Measurements from ENCODE around the gene C1D. TPM values are rescaled to one million over a fixed set of nuclear protein-coding genes. Genes with fewer than 3 reads are reported as not detected.

The C1D gene
- polyA plus RNA-seq, 1 donor from 2014 or later, result 53.0 TPM

DNA sequence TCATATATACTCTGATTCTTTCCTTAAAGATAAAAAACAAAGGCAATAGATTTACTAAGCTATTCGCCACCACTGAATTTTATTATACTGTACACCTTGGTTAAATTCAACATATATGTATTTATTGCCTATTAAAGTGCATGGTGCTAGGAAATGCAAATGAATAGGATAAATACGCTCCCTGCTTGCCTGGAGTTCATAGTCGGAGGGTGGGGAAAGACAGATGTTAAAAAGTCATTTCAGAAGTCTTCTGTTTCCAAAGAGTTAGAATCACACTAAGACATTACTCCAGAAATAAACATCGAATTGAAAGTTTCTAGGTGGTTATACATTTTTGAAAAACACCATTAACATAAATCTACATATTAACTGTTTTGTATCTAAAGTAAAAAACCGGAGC lies 19.8 kb downstream of the C1D start:
- Histone ChIP-seq H3K36me3 (ENCODE audit: insufficient read depth, low read length) (no peaks in the 10 kb centered on the region), H3K9me2 (ENCODE audit: insufficient read depth, low read length) (no peaks in the 10 kb centered on the region), H4K20me1 (ENCODE audit: insufficient read depth) (no peaks in the 10 kb centered on the region), H3K4me2 (ENCODE audit: low read length) (no peak overlapping the region), H3K9ac (ENCODE audit: low read length) (no peak overlapping the region), H3K9me3 (ENCODE audit: low read length) (no peaks in the 10 kb centered on the region), H3K27me3 (ENCODE audit: insufficient read depth, low read depth, low read length) (no peaks in the 10 kb centered on the region), H3F3A (ENCODE audit: insufficient read depth, low read length, poor library complexity, severe bottlenecking) (no peaks in the 10 kb centered on the region), H3K27ac (ENCODE audit: low read length) (no peak overlapping the region), H3K79me2 (replicated peaks; ENCODE audit: insufficient read depth, low read length) (peaks cover 6% of the 10 kb centered on the region), H3K4me3 (ENCODE audit: low read length) (no peak overlapping the region), H2AFZ (ENCODE audit: low read depth, low read length) (no peak overlapping the region)
- no peak for TF ChIP-seq RAD21 (conservative IDR thresholded peaks at IDR 0.05)
- no peak for TF ChIP-seq EP300 (conservative IDR thresholded peaks at IDR 0.05; ENCODE audit: poor library complexity, severe bottlenecking)
- TF ChIP-seq EZH2 (IDR thresholded peaks at IDR 0.05; ENCODE audit: borderline replicate concordance, insufficient read depth, low read length, poor library complexity, severe bottlenecking), result no peak
- no peak for TF ChIP-seq SMC3 (conservative IDR thresholded peaks at IDR 0.05; ENCODE audit: poor library complexity)
- no peak for TF ChIP-seq TAF1 (IDR thresholded peaks at IDR 0.05; ENCODE audit: low read depth)
- TF ChIP-seq, protein P1, sequence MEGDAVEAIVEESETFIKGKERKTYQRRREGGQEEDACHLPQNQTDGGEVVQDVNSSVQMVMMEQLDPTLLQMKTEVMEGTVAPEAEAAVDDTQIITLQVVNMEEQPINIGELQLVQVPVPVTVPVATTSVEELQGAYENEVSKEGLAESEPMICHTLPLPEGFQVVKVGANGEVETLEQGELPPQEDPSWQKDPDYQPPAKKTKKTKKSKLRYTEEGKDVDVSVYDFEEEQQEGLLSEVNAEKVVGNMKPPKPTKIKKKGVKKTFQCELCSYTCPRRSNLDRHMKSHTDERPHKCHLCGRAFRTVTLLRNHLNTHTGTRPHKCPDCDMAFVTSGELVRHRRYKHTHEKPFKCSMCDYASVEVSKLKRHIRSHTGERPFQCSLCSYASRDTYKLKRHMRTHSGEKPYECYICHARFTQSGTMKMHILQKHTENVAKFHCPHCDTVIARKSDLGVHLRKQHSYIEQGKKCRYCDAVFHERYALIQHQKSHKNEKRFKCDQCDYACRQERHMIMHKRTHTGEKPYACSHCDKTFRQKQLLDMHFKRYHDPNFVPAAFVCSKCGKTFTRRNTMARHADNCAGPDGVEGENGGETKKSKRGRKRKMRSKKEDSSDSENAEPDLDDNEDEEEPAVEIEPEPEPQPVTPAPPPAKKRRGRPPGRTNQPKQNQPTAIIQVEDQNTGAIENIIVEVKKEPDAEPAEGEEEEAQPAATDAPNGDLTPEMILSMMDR (IDR thresholded peaks at IDR 0.05; ENCODE audit: poor library complexity, severe bottlenecking), result no peak
- TF ChIP-seq, protein P2, sequence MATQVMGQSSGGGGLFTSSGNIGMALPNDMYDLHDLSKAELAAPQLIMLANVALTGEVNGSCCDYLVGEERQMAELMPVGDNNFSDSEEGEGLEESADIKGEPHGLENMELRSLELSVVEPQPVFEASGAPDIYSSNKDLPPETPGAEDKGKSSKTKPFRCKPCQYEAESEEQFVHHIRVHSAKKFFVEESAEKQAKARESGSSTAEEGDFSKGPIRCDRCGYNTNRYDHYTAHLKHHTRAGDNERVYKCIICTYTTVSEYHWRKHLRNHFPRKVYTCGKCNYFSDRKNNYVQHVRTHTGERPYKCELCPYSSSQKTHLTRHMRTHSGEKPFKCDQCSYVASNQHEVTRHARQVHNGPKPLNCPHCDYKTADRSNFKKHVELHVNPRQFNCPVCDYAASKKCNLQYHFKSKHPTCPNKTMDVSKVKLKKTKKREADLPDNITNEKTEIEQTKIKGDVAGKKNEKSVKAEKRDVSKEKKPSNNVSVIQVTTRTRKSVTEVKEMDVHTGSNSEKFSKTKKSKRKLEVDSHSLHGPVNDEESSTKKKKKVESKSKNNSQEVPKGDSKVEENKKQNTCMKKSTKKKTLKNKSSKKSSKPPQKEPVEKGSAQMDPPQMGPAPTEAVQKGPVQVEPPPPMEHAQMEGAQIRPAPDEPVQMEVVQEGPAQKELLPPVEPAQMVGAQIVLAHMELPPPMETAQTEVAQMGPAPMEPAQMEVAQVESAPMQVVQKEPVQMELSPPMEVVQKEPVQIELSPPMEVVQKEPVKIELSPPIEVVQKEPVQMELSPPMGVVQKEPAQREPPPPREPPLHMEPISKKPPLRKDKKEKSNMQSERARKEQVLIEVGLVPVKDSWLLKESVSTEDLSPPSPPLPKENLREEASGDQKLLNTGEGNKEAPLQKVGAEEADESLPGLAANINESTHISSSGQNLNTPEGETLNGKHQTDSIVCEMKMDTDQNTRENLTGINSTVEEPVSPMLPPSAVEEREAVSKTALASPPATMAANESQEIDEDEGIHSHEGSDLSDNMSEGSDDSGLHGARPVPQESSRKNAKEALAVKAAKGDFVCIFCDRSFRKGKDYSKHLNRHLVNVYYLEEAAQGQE (IDR thresholded peaks at IDR 0.05; ENCODE audit: borderline replicate concordance), result no peak
- TF ChIP-seq POLR2AphosphoS5 (IDR thresholded peaks at IDR 0.05), result no peak
- no peak for TF ChIP-seq MXI1 (conservative IDR thresholded peaks at IDR 0.05; ENCODE audit: poor library complexity, severe bottlenecking)

DNA sequence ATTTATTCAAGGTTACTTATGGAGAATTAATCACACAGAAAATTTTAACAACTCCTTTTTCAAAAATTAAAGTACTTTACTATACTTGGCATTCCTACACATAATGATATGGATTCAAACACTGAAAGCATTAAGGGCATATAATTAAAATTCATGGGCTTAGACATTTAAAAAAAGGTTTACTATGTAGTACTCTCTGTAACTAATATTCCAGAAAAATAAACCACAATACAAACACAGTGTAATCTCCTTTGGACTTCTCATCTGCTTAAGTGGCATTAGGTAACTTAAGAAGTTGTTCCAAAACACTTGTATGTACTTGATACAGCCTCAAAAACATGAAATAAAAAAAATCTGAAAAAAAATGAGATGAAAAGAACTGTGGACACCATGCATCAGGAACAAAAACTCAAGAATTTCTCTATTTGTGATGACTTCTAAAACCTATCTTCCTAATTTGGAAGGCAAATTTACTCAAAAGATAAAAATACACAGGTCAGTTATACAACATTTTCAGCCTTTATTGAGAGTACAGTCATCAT lies 21.0 kb downstream of the C1D start:
- H3K4me3 ChIP-seq (ENCODE audit: low read length), result no peak overlapping the region
- H3K36me3 ChIP-seq (ENCODE audit: insufficient read depth, low read length), result no peaks in the 10 kb centered on the region
- no peaks in the 10 kb centered on the region for H4K20me1 ChIP-seq (ENCODE audit: insufficient read depth)
- H3K4me2 ChIP-seq (ENCODE audit: low read length), result no peak overlapping the region
- H3F3A ChIP-seq (ENCODE audit: insufficient read depth, low read length, poor library complexity, severe bottlenecking), result no peaks in the 10 kb centered on the region
- no peaks in the 10 kb centered on the region for H3K79me2 ChIP-seq (replicated peaks; ENCODE audit: insufficient read depth, low read length)
- no peaks in the 10 kb centered on the region for H3K9me2 ChIP-seq (ENCODE audit: insufficient read depth, low read length)
- H3K9me3 ChIP-seq (ENCODE audit: low read length), result no peaks in the 10 kb centered on the region
- TF ChIP-seq POLR2AphosphoS5 (IDR thresholded peaks at IDR 0.05) (no peak), EZH2 (IDR thresholded peaks at IDR 0.05; ENCODE audit: borderline replicate concordance, insufficient read depth, low read length, poor library complexity, severe bottlenecking) (no peak), RAD21 (conservative IDR thresholded peaks at IDR 0.05) (no peak), EP300 (conservative IDR thresholded peaks at IDR 0.05; ENCODE audit: poor library complexity, severe bottlenecking) (no peak), TAF1 (IDR thresholded peaks at IDR 0.05; ENCODE audit: low read depth) (no peak), SMC3 (conservative IDR thresholded peaks at IDR 0.05; ENCODE audit: poor library complexity) (no peak), MXI1 (conservative IDR thresholded peaks at IDR 0.05; ENCODE audit: poor library complexity, severe bottlenecking) (no peak)
- TF ChIP-seq, protein P1 (IDR thresholded peaks at IDR 0.05; ENCODE audit: poor library complexity, severe bottlenecking), result no peak
- TF ChIP-seq, protein P2 (IDR thresholded peaks at IDR 0.05; ENCODE audit: borderline replicate concordance), result no peak
- H3K27me3 ChIP-seq (ENCODE audit: insufficient read depth, low read depth, low read length), result no peaks in the 10 kb centered on the region
- no peak overlapping the region for H3K9ac ChIP-seq (ENCODE audit: low read length)
- no peak overlapping the region for H3K27ac ChIP-seq (ENCODE audit: low read length)
- no peak overlapping the region for H2AFZ ChIP-seq (ENCODE audit: low read depth, low read length)

All from neural cell (in vitro differentiated cells).